DND-41 (cell line): Measurements from ENCODE around the gene ZNF615.

Experiments
- ATAC-seq: fragments of 200-7000 bp; cut with Tn5 transposase; 3 replicates; pipeline ENCODE4 v1.9.1; 2021; ENCODE audit warnings: low read depth; ENCODE audit not compliant: insufficient read depth
- DNase-seq: peaks from one replicate; pipeline ENCODE4 v3.0.0-alpha.2; 2020
- H2AFZ ChIP-seq: 2 replicates; pipeline ENCODE4 v1.6.0; 2012; ENCODE audit warnings: low read depth, low read length
- H3K27ac ChIP-seq: 2 replicates; pipeline ENCODE4 v1.5.1; 2012; ENCODE audit warnings: low read length, inconsistent platforms
- H3K27me3 ChIP-seq: fragments of 200-600 bp; sonication (generic); 2 replicates; pipeline ENCODE4 v1.6.0; 2012; ENCODE audit warnings: low read length, mild to moderate bottlenecking, inconsistent platforms; ENCODE audit not compliant: insufficient read depth, poor library complexity
- H3K36me3 ChIP-seq: 2 replicates; pipeline ENCODE4 v1.5.1; 2012; ENCODE audit warnings: low read length, inconsistent platforms; ENCODE audit not compliant: insufficient read depth
- H3K4me1 ChIP-seq: 2 replicates; pipeline ENCODE4 v1.5.1; 2012; ENCODE audit warnings: mild to moderate bottlenecking, low read length; ENCODE audit not compliant: insufficient read depth
- H3K4me2 ChIP-seq: 2 replicates; pipeline ENCODE4 v1.6.0; 2012; ENCODE audit warnings: mild to moderate bottlenecking, moderate library complexity, low read length, inconsistent platforms; ENCODE audit not compliant: insufficient read depth
- H3K4me3 ChIP-seq, 2 experiments: fragments of 200-600 bp in 1 of 2; shearing (Covaris generic) in 1 of 2; 2 replicates each; pipeline ENCODE4 v1.5.1; 2012 to 2016; ENCODE audit warnings: inconsistent platforms in 2 of 2, low read length in 2 of 2, mild to moderate bottlenecking in 2 of 2, low read depth in 1 of 2, moderate library complexity in 1 of 2
- H3K79me2 ChIP-seq: 2 replicates; pipeline ENCODE4 v1.6.0; 2012; ENCODE audit warnings: low read length, inconsistent platforms; ENCODE audit not compliant: insufficient read depth
- H3K9ac ChIP-seq: 2 replicates; pipeline ENCODE4 v1.6.0; 2012; ENCODE audit warnings: low read depth, mild to moderate bottlenecking, inconsistent platforms, low read length, moderate library complexity
- H3K9me3 ChIP-seq: 2 replicates; pipeline ENCODE4 v1.5.1; 2012; ENCODE audit warnings: low read length, moderate library complexity, mild to moderate bottlenecking, inconsistent platforms; ENCODE audit not compliant: insufficient read depth, severe bottlenecking
- H4K20me1 ChIP-seq: 2 replicates; pipeline ENCODE4 v1.6.0; 2012; ENCODE audit warnings: low read length; ENCODE audit not compliant: insufficient read depth
- EZH2 ChIP-seq: IDR thresholded peaks from 3 replicates; pipeline ENCODE4 v1.6.1; 2012; ENCODE audit warnings: borderline replicate concordance, low read depth, mild to moderate bottlenecking, moderate library complexity, low read length, inconsistent platforms; ENCODE audit not compliant: severe bottlenecking
- TF ChIP-seq, protein P1 (sequence below): IDR thresholded peaks from 2 replicates; pipeline ENCODE4 v1.5.1; 2012; ENCODE audit warnings: borderline replicate concordance, low read length, moderate library complexity, mild to moderate bottlenecking; ENCODE audit not compliant: poor library complexity, severe bottlenecking; ENCODE audit errors: extremely low read depth

The ZNF615 gene

DNA sequence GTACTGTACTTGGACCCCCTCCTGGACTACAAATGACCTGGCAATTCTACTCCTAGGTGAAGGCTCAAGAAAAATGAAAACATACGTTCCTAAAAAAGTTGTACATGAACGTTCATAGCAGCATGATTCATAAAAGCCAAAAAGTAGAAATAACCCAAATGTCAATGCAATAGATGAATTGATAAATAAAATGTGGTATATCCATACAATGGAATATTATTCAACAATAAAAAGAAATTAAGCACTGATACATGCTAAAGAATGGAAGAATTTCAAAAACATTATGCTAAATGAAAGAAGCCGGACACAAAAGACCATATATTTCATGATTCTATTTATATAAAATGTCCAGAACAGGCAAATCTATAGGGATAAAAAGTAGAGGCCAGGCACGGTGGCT is 31.2 kb upstream of the ZNF615 start:
- no peaks in the 10 kb centered on the region for H4K20me1 ChIP-seq
- H3K27me3 ChIP-seq: no peaks in the 10 kb centered on the region
- peaks cover 88% of the 10 kb centered on the region for H3K36me3 ChIP-seq
- no peak for DNase-seq
- no peak overlapping the region for H3K9ac ChIP-seq
- ATAC-seq: no peak
- TF ChIP-seq, protein P1, sequence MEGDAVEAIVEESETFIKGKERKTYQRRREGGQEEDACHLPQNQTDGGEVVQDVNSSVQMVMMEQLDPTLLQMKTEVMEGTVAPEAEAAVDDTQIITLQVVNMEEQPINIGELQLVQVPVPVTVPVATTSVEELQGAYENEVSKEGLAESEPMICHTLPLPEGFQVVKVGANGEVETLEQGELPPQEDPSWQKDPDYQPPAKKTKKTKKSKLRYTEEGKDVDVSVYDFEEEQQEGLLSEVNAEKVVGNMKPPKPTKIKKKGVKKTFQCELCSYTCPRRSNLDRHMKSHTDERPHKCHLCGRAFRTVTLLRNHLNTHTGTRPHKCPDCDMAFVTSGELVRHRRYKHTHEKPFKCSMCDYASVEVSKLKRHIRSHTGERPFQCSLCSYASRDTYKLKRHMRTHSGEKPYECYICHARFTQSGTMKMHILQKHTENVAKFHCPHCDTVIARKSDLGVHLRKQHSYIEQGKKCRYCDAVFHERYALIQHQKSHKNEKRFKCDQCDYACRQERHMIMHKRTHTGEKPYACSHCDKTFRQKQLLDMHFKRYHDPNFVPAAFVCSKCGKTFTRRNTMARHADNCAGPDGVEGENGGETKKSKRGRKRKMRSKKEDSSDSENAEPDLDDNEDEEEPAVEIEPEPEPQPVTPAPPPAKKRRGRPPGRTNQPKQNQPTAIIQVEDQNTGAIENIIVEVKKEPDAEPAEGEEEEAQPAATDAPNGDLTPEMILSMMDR: no peak
- no peak for TF ChIP-seq EZH2
- peaks cover 51% of the 10 kb centered on the region for H3K9me3 ChIP-seq
- H3K79me2 ChIP-seq: no peaks in the 10 kb centered on the region
- H2AFZ ChIP-seq: no peak overlapping the region
- no peaks in the 10 kb centered on the region for H3K4me1 ChIP-seq
- no peak overlapping the region for H3K4me3 ChIP-seq
- no peak overlapping the region for H3K27ac ChIP-seq
- H3K4me2 ChIP-seq: no peak overlapping the region

DNA sequence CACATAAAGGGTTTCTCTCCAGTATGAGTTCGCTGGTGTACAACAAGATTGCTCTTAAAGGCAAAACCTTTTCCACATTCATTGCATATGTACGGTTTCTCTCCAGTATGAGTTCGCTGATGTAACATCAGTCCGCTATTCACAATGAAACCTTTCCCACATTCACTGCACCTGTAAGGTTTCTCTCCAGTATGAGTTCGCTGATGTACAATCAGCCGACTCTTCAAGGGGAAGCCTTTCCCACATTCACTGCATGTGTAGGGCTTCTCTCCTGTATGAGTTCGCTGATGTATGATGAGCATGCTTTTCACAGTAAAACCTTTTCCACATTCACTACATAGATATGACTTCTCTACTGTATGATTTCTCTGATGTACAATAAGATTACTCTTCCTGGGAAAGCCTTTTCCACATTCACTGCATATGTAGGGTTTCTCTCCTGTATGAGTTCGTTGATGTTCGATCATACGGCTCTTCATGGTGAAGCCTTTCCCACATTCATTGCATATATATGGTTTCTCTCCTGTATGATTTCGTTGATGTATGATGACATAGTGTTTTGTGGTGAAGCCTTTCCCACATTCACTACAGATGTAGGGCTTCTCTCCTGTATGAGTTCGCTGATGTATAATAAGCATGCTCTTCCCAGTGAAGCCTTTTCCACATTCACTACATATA is 26.2 kb upstream of the ZNF615 start:
- Histone ChIP-seq H2AFZ (no peak overlapping the region), H3K9ac (no peak overlapping the region), H3K4me1 (peaks cover 10% of the 10 kb centered on the region), H3K4me2 (no peak overlapping the region), H3K27me3 (no peaks in the 10 kb centered on the region), H3K9me3 (peaks cover 77% of the 10 kb centered on the region), H3K36me3 (peaks cover 85% of the 10 kb centered on the region), H4K20me1 (no peaks in the 10 kb centered on the region), H3K79me2 (peaks cover 10% of the 10 kb centered on the region), H3K4me3 (no peak overlapping the region), H3K27ac (no peak overlapping the region)
- DNase-seq: no peak
- TF ChIP-seq, protein P1: no peak
- no peak for TF ChIP-seq EZH2
- ATAC-seq: no peak

DNA sequence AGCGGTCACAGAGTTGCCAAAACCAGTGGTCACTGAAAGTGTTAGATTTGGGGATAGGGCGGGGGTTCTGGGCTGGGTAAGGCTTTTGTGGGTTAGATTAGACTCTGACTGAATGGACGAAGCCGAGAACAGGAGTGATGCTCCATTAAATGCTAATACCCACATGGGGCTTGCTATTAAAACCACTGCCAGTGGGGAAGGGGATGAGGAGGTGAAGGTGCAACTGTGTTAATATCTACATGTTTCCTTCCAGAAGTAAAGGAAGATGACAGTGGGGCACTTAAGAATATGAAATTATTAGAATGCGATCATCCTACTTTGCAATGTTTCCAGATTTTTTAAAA is 20.7 kb upstream of the ZNF615 start:
- Histone ChIP-seq H3K79me2 (peaks cover 55% of the 10 kb centered on the region), H3K9ac (peak overlapping the region; percentile 84), H3K27ac (peak overlapping the region; percentile 89), H3K4me3 (peak overlapping the region; percentile 68 to 87), H4K20me1 (no peaks in the 10 kb centered on the region), H3K36me3 (peaks cover 66% of the 10 kb centered on the region), H2AFZ (peak overlapping the region; percentile 96), H3K4me1 (peaks cover 28% of the 10 kb centered on the region), H3K27me3 (no peaks in the 10 kb centered on the region), H3K9me3 (peaks cover 52% of the 10 kb centered on the region), H3K4me2 (peak overlapping the region; percentile 66)
- DNase-seq (no peak), ATAC-seq (peak; percentile 53)
- TF ChIP-seq EZH2: no peak
- TF ChIP-seq, protein P1: no peak
